ENCODE measurements around the gene GOLGA6A. TPM values are rescaled to one million over a fixed set of nuclear protein-coding genes. Genes with fewer than 3 reads are reported as not detected.
"Not testable (repeated sequence)": the region's sequence is repeated elsewhere in the genome, so short reads cannot be mapped to it uniquely, and the experiment has no call there.

Gene GOLGA6A
- total RNA-seq, 1 donor from 2014 or later = not detected

GRCh38 chr15:74060251-74060650 lies 22.1 kb downstream of the GOLGA6A start:
- H3K36me3 Mint-ChIP-seq (ENCODE audit: unreplicated experiment) = no peaks in the 10 kb centered on the region
- H3K9me3 Mint-ChIP-seq (ENCODE audit: unreplicated experiment) = no peaks in the 10 kb centered on the region
- no peak overlapping the region for H3K27ac Mint-ChIP-seq (ENCODE audit: unreplicated experiment)
- peaks cover 28% of the 10 kb centered on the region for H3K27me3 Mint-ChIP-seq (ENCODE audit: unreplicated experiment)
- H3K4me1 Mint-ChIP-seq (ENCODE audit: unreplicated experiment) = no peaks in the 10 kb centered on the region
- H3K4me3 Mint-ChIP-seq (ENCODE audit: unreplicated experiment) = no peak overlapping the region
- DNase-seq (ENCODE audit: extremely low spot score, unreplicated experiment) = no peak
- TF ChIP-seq, protein P1, sequence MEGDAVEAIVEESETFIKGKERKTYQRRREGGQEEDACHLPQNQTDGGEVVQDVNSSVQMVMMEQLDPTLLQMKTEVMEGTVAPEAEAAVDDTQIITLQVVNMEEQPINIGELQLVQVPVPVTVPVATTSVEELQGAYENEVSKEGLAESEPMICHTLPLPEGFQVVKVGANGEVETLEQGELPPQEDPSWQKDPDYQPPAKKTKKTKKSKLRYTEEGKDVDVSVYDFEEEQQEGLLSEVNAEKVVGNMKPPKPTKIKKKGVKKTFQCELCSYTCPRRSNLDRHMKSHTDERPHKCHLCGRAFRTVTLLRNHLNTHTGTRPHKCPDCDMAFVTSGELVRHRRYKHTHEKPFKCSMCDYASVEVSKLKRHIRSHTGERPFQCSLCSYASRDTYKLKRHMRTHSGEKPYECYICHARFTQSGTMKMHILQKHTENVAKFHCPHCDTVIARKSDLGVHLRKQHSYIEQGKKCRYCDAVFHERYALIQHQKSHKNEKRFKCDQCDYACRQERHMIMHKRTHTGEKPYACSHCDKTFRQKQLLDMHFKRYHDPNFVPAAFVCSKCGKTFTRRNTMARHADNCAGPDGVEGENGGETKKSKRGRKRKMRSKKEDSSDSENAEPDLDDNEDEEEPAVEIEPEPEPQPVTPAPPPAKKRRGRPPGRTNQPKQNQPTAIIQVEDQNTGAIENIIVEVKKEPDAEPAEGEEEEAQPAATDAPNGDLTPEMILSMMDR (IDR thresholded peaks at IDR 0.05) = no peak

DNA sequence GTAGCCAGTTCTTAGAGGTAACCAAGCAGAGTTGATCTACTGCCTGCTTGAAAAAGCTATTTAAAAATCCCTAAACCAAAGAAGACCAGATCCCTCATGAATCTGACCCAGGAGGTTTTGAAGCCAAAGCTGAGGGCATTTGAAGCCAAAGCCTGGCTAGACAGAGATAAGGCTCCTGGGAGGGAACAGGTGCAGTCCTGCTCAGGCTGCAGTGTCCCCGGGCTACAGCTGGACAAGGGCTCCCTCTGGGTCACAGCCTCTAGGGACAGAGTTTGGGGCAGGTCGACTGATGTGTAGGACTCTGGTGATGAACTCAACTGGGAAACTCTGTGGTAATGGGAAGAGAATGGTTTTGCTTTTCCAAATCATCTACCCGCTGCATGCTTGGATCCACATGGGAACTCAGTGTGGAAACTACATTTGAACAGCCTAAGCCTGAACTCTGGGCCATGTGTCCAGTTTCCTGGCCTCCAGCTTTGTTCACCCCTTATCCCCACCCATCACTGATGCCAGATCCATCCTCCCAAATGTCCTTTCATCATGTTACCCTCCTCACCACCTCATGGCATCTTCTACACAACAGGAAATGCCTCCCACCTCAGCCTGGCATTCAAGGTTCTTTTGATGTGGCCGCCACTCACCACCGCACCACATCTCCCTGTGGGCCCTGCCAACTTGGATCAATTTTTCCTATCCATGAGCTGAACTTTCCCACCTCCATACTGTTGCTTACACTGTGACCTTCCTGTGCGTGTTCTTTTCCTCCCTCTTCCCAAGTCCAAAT lies 23.1 kb downstream of the GOLGA6A start:
- H3K4me1 Mint-ChIP-seq (ENCODE audit: unreplicated experiment); H3K9me3 Mint-ChIP-seq (ENCODE audit: unreplicated experiment); H3K36me3 Mint-ChIP-seq (ENCODE audit: unreplicated experiment); H3K27ac Mint-ChIP-seq (ENCODE audit: unreplicated experiment); DNase-seq (ENCODE audit: extremely low spot score, unreplicated experiment); H3K4me3 Mint-ChIP-seq (ENCODE audit: unreplicated experiment): not testable (repeated sequence)
- peaks cover 28% of the 10 kb centered on the region for H3K27me3 Mint-ChIP-seq (ENCODE audit: unreplicated experiment)

GRCh38 chr15:74056330-74056729 lies 26.0 kb downstream of the GOLGA6A start:
- H3K27ac Mint-ChIP-seq (ENCODE audit: unreplicated experiment); H3K4me3 Mint-ChIP-seq (ENCODE audit: unreplicated experiment); H3K9me3 Mint-ChIP-seq (ENCODE audit: unreplicated experiment); DNase-seq (ENCODE audit: extremely low spot score, unreplicated experiment); H3K36me3 Mint-ChIP-seq (ENCODE audit: unreplicated experiment): not testable (repeated sequence)
- peaks cover 25% of the 10 kb centered on the region for H3K4me1 Mint-ChIP-seq (ENCODE audit: unreplicated experiment)
- peaks cover 17% of the 10 kb centered on the region for H3K27me3 Mint-ChIP-seq (ENCODE audit: unreplicated experiment)

GRCh38 chr15:74055804-74056203 lies 26.5 kb downstream of the GOLGA6A start:
- Mint-ChIP-seq H3K27ac (ENCODE audit: unreplicated experiment) (no peak overlapping the region), H3K4me1 (ENCODE audit: unreplicated experiment) (peaks cover 29% of the 10 kb centered on the region), H3K27me3 (ENCODE audit: unreplicated experiment) (peaks cover 12% of the 10 kb centered on the region), H3K36me3 (ENCODE audit: unreplicated experiment) (no peaks in the 10 kb centered on the region), H3K4me3 (ENCODE audit: unreplicated experiment) (no peak overlapping the region), H3K9me3 (ENCODE audit: unreplicated experiment) (no peaks in the 10 kb centered on the region)
- DNase-seq (ENCODE audit: extremely low spot score, unreplicated experiment) = no peak
- TF ChIP-seq, protein P1 (IDR thresholded peaks at IDR 0.05) = no peak

GRCh38 chr15:74053941-74054529 lies 28.3 kb downstream of the GOLGA6A start:
- no peaks in the 10 kb centered on the region for H3K27me3 Mint-ChIP-seq (ENCODE audit: unreplicated experiment)
- H3K9me3 Mint-ChIP-seq (ENCODE audit: unreplicated experiment) = no peaks in the 10 kb centered on the region
- H3K36me3 Mint-ChIP-seq (ENCODE audit: unreplicated experiment) = no peaks in the 10 kb centered on the region
- peaks cover 44% of the 10 kb centered on the region for H3K4me1 Mint-ChIP-seq (ENCODE audit: unreplicated experiment)
- H3K27ac Mint-ChIP-seq (ENCODE audit: unreplicated experiment) = peak overlapping the region; percentile 50
- TF ChIP-seq, protein P1 (IDR thresholded peaks at IDR 0.05) = peak; percentile 67
- no peak overlapping the region for H3K4me3 Mint-ChIP-seq (ENCODE audit: unreplicated experiment)
- peak; percentile 89 for DNase-seq (ENCODE audit: extremely low spot score, unreplicated experiment)

DNA sequence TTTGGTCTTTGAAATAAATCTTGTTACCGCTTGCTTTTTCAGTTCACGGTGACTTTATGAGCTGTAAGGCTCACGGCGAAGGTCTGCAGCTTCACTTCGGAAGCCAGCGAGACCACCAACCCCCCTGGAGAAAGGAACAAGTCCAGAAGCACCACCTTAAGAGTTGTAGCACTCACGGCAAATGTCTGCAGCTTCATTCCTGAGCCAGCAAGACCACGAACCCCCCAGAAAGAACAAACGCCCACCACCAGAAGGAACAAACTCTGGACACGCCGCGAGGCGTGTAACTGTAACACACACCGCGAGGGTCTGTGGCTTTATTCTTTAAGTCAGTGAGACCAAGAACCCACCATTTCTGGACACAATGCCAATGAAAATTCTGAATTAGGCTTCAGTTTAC lies 28.8 kb downstream of the GOLGA6A start:
- Mint-ChIP-seq H3K4me1 (ENCODE audit: unreplicated experiment) (peaks cover 44% of the 10 kb centered on the region), H3K4me3 (ENCODE audit: unreplicated experiment) (no peak overlapping the region), H3K36me3 (ENCODE audit: unreplicated experiment) (no peaks in the 10 kb centered on the region), H3K27me3 (ENCODE audit: unreplicated experiment) (no peaks in the 10 kb centered on the region), H3K9me3 (ENCODE audit: unreplicated experiment) (no peaks in the 10 kb centered on the region), H3K27ac (ENCODE audit: unreplicated experiment) (peak overlapping the region; percentile 50)
- DNase-seq (ENCODE audit: extremely low spot score, unreplicated experiment) = no peak
- TF ChIP-seq, protein P1 (IDR thresholded peaks at IDR 0.05) = no peak

DNA sequence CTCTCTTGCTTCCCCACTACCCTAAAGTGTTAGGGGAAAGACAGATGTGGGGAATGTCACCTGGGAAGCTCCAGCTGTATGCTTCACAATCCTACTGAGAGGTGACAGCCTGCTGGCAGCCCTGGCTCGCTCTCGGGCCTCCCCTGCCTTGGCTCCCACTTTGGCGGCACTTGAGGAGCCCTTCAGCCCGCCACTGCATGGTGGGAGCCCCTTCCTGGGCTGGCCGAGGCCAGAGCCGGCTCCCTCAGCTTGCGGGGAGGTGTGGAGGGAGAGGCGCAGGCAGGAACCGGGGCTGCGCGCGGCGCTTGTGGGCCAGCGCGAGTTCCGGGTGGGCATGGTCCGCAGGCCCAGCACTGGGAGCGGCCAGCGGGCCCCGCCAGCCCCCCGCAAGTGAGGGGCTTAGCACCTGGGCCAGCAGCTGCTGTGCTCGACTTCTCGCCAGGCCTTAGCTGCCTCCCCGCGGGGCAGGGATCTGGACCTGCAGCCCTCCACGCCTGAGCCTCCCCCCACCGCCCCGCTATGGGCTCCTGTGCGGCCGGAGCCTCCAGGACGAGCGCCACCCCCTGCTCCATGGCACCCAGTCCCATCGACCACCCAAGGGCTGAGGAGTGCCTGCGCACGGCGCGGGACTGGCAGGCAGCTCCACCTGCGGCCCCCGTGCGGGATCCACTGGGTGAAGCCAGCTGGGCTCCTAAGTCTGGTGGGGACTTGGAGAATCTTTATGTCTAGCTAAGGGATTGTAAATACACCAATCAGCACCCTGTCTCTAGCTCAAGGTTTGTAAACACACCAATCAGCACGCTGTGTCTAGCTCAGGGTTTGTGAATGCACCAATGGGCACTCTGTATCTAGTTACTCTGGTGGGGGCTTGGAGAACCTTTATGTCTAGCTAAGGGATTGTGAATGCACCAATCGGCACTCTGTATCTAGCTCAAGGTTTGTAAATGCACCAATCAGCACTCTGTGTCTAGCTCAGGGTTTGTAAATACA lies 29.8 kb downstream of the GOLGA6A start:
- H3K4me3 Mint-ChIP-seq (ENCODE audit: unreplicated experiment); H3K9me3 Mint-ChIP-seq (ENCODE audit: unreplicated experiment); DNase-seq (ENCODE audit: extremely low spot score, unreplicated experiment); H3K36me3 Mint-ChIP-seq (ENCODE audit: unreplicated experiment); H3K27me3 Mint-ChIP-seq (ENCODE audit: unreplicated experiment): not testable (repeated sequence)
- peak overlapping the region; percentile 85 for H3K27ac Mint-ChIP-seq (ENCODE audit: unreplicated experiment)
- H3K4me1 Mint-ChIP-seq (ENCODE audit: unreplicated experiment) = peaks cover 51% of the 10 kb centered on the region

Measured in osteocyte (in vitro differentiated cells).